Heart left ventricle (tissue), 16 donors: ENCODE results near the gene DIDO1. TPM values are rescaled to one million over a fixed set of nuclear protein-coding genes. Genes with fewer than 3 reads are reported as not detected.

ENCODE experiments used
- ATAC-seq, 4 donors: fragments of 200-7000 bp; cut with Tn5 transposase; one replicate each; pipeline ENCODE4 v1.9.1; 2020 to 2022; ENCODE audit warnings: moderate library complexity in 4 of 4, mild to moderate bottlenecking in 3 of 4, moderate number of reproducible peaks in 1 of 4
- DNase-seq, 5 donors: peaks; one replicate each; pipeline ENCODE4 v3.0.0-alpha.2; 2020
- H3K27ac ChIP-seq, 12 donors: fragments of 200-600 bp; sonication (generic) in 4 of 12; one replicate each; pipeline versions ENCODE4 v1.5.0 to v1.8.0; 2016 to 2022; ENCODE audit warnings: mild to moderate bottlenecking in 2 of 12
- H3K27me3 ChIP-seq, 9 donors: fragments of 200-600 bp; sonication (generic) in 2 of 9; one replicate each; pipeline versions ENCODE4 v1.5.1 to v1.8.0; 2016 to 2022; ENCODE audit warnings: mild to moderate bottlenecking in 3 of 9
- H3K36me3 ChIP-seq, 9 donors: fragments of 200-600 bp; sonication (generic) in 2 of 9; one replicate each; pipeline versions ENCODE4 v1.5.0 to v1.8.0; 2018 to 2022; ENCODE audit warnings: mild to moderate bottlenecking in 2 of 9
- H3K4me1 ChIP-seq, 12 donors: fragments of 200-600 bp; sonication (generic) in 4 of 12; one replicate each; pipeline versions ENCODE4 v1.5.0 to v1.8.0; 2016 to 2022; ENCODE audit warnings: mild to moderate bottlenecking in 3 of 12
- H3K4me3 ChIP-seq, 12 donors: fragments of 200-600 bp; sonication (generic) in 4 of 12; one replicate each; pipeline versions ENCODE4 v1.5.0 to v1.8.0; 2017 to 2022; ENCODE audit warnings: mild to moderate bottlenecking in 9 of 12, moderate library complexity in 4 of 12
- H3K9me3 ChIP-seq, 12 donors: fragments of 200-600 bp; sonication (generic) in 4 of 12; one replicate each; pipeline versions ENCODE4 v1.5.0 to v1.8.0; 2016 to 2022; ENCODE audit warnings: mild to moderate bottlenecking in 1 of 12
- POLR2A ChIP-seq, 2 donors: fragments of 450-650 bp; IDR thresholded peaks; one replicate each; pipeline ENCODE4 v1.6.1; 2017; ENCODE audit warnings: antibody characterized with exemption in 2 of 2, mild to moderate bottlenecking in 2 of 2, moderate library complexity in 2 of 2
- WGBS, 4 donors: extraction: QIAGEN DNeasy Blood & Tissue Kit in 2 of 4; methylation state at CpG; one replicate each; pipeline versions ENCODE4 v1.1.5 to v1.1.7; 2013 to 2018; 5-methylcytosine and 5-hydroxymethylcytosine counted together
- intact Hi-C, 10 donors: fragments of 100-400 bp; cut with DNase I; formaldehyde crosslinking; loops; one replicate each; pipeline versions ENCODE4 v1.11.1 to v1.14.2; 2022
- polyA plus RNA-seq, 2 donors: library from polyadenylated mRNA; stranded (reverse); fragments of 200-250 nt; gene quantifications; one replicate each; pipeline ENCODE4 v1.2.3, GENCODE V29; 2013
- total RNA-seq, 9 donors: library from RNA; depleted of rRNA in 2 of 9; stranded (reverse); fragments of >200 nt in 2 of 9; fragmentation: NEBNext Ultra II Directional in 3 of 9; extraction: Animal tissue kit (Norgen Biotek cat#: 25700) in 3 of 9; gene quantifications; one replicate each; pipeline versions ENCODE4 v1.1.0 to v1.2.4, GENCODE V29; 2016 to 2023
- TF ChIP-seq, protein P1 (sequence below), 12 donors: fragments of 200-600 bp; sonication (generic) in 4 of 12; IDR thresholded peaks; one replicate each; pipeline versions ENCODE4 v1.5.0 to v1.8.0; 2018 to 2022; ENCODE audit warnings: antibody characterized with exemption in 12 of 12, mild to moderate bottlenecking in 5 of 12
- donor health status: ischemic (EF 13 %, LVEDD 7.1; RV severe dilation, severe dysfunction).
- donor health status: healthy with polysubstance abuse.
- donor health status: DM: no; HTN: yes; CAD: no.
- donor health status: DM: no; HTN: no; CAD: no.
- donor health status: ischemic (EF 25% LVEDD 6.9; RV normal size, moderate dysfunction).
- donor health status: ischemic (EF 25% LVEDD 5.7; RV mildly dilated, moderate dysfunction).
- donor health status: healthy.
- donor health status: DM: yes; HTN: yes; CAD: no.
- donor health status: ischemic (EF 35%, LVEDD 5.7; RV mildly dilated, moderate dysfunction).
- donor health status: nonischemic (EF 11% LVEDD 7.7; RV severe dilation, severe dysfunction).
- donor health status: DM: yes; HTN: yes; CAD: no.
- donor health status: PGD.
- donor health status: ischemic (EF 29% LVEDD 5.4; RV normal size, mild dysfunction).
- donor health status: nonischemic (EF 23%, LVEDD 6.1; RV moderate dilation, normal function).

Gene DIDO1
- total and polyA plus RNA-seq, 11 donors: 16.5 to 46.2 (median 38.4) TPM

DNA sequence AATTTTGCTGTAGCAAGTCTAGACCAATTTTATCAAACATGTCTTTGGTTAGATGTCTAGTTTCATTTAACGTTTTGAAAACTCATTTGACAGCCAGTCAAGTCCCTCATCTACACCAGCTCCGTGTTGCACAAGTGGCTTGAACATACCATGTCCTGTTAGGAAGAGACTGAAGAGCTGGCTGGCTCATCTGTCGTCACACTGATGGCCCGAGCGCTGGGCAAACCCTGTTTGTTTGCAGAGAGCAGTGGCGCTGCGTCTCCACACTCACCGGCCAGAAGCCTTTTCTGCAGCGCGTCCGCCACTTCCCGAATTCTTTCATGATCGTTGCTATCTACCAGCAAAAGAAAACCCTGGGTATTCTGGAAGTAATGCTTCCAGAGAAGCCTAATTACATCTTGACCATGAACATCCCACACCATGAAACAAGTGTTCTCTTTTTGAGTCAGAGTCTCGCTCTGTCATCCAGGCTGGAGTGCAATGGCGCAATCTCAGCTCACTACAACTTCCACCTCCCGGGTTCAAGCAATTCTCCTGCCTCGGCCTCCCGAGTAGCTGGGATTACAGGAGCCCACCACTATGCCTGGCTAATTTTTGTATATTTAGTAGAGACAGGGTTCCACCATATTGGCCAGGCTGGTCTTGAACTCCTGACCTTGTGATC is 54.0 kb downstream of the DIDO1 start:
- intact Hi-C loops: loop anchor here in 8 of 10 donors (2.0 to 10.0 kb wide), 3 partner anchors 52 to 136 kb away; partner anchors contain the start of genes BHLHE23 (in 2 of the 8) and DIDO1 (in 2 of the 8)
- no peak for ATAC-seq

DNA sequence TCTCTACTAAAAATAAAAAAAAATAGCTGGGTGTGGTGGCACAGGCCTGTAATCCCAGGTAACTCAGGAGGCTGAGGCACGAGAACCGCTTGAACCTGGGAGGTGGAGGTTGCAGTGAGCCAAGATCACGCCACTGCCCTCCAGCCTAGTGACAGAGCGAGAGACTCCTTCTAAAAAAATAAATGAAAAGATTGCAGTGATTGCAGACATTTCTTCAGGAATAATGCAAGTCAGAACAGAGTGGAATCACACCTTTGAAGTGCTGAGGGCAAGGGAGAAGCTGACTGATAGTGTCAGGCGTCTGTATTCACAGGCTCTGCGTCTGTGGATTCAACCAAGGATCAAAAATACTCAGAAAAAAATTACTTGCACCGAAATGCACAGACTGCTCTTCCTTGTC is 62.1 kb downstream of the DIDO1 start:
- WGBS, 4 donors: 85 to 94% (median 91%) methylated on average over 7 of the region's 7 CpGs
- H3K27me3 ChIP-seq: no peaks in the 10 kb centered on the region
- peaks cover 0 to 21% (median 12%) of the 10 kb centered on the region in 12 donors for H3K4me1 ChIP-seq
- no peak overlapping the region for H3K27ac ChIP-seq
- H3K9me3 ChIP-seq: no peaks in the 10 kb centered on the region
- no peak for TF ChIP-seq POLR2A (IDR thresholded peaks at IDR 0.05)
- TF ChIP-seq, protein P1, sequence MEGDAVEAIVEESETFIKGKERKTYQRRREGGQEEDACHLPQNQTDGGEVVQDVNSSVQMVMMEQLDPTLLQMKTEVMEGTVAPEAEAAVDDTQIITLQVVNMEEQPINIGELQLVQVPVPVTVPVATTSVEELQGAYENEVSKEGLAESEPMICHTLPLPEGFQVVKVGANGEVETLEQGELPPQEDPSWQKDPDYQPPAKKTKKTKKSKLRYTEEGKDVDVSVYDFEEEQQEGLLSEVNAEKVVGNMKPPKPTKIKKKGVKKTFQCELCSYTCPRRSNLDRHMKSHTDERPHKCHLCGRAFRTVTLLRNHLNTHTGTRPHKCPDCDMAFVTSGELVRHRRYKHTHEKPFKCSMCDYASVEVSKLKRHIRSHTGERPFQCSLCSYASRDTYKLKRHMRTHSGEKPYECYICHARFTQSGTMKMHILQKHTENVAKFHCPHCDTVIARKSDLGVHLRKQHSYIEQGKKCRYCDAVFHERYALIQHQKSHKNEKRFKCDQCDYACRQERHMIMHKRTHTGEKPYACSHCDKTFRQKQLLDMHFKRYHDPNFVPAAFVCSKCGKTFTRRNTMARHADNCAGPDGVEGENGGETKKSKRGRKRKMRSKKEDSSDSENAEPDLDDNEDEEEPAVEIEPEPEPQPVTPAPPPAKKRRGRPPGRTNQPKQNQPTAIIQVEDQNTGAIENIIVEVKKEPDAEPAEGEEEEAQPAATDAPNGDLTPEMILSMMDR (IDR thresholded peaks at IDR 0.05): no peak
- DNase-seq (no peak), ATAC-seq (no peak)
- intact Hi-C loops: loop anchor here in 2 of 10 donors (5.0 kb wide), 2 partner anchors 38 to 63 kb away; partner anchors contain the start of gene DIDO1 (in 1 of the 2)
- H3K36me3 ChIP-seq: no peaks in the 10 kb centered on the region
- no peak overlapping the region for H3K4me3 ChIP-seq

More for the DNA sequence above, 54.0 kb downstream of the DIDO1 start:
- WGBS, 4 donors: 78 to 86% (median 80%) methylated on average over 18 of the region's 18 CpGs
- Histone ChIP-seq H3K27ac (no peak overlapping the region), H3K36me3 (no peaks in the 10 kb centered on the region), H3K9me3 (peaks cover 0 to 6% (median 0%) of the 10 kb centered on the region in 12 donors), H3K4me3 (no peak overlapping the region), H3K27me3 (no peaks in the 10 kb centered on the region), H3K4me1 (peaks cover 6 to 28% (median 18%) of the 10 kb centered on the region in 12 donors)
- no peak for DNase-seq
- TF ChIP-seq, protein P1 (IDR thresholded peaks at IDR 0.05): no peak
- no peak for TF ChIP-seq POLR2A (IDR thresholded peaks at IDR 0.05)

DNA sequence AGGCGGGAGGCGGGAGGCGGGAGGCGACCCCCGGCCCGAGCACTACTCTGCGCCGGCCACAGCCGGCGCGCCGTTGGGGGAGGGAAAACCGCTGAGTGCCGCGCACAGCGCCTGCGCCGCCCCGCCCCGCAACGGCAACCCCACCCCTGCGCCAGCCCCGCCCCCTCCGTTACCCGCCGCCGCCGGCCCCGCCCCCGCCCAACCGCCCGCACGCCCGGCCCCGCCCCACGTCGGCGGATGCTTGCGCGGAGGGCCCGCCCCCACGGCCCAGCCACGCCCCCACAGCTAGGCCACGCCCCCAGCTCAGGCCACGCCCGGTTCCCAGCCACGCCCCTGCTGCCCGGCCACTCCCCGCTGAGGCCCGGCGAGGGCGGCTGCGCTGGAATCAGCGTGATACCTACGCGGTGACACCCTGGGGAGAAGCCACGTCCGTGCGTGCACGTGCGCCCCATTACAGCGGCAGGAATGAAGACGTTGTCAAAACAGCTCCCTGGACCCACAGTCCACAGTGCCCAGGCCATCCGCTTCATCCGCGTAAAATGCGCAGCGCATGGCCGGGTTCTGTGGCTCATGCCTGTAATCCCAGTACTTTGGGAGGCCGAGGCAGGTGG is 64.5 kb downstream of the DIDO1 start, which contains the start of gene TCFL5:
TSS of gene TCFL5 (minus strand) at position 97 of the 611 bp plus-strand sequence. CDS start 152 bp downstream, outside the sequence.
- H3K27me3 ChIP-seq: no peaks in the 10 kb centered on the region
- TF ChIP-seq POLR2A (IDR thresholded peaks at IDR 0.05): peak in 1 of 2 donors; percentile 20
- TF ChIP-seq, protein P1 (IDR thresholded peaks at IDR 0.05): no peak
- H3K4me3 ChIP-seq: peak within 1 kb of the TSS in 11 of 12 donors; percentile 14 to 66 (median 50)
- H3K36me3 ChIP-seq: peaks cover 0 to 12% (median 6%) of the 10 kb centered on the region in 9 donors
- ATAC-seq: peak; percentile 84 to 98 (median 98)
- intact Hi-C loops: loop anchor here in 2 of 10 donors (5.0 kb wide), 2 partner anchors 40 to 65 kb away; partner anchors contain the start of gene DIDO1 (in 1 of the 2)
- peaks cover 0 to 21% (median 12%) of the 10 kb centered on the region in 12 donors for H3K4me1 ChIP-seq
- peak; percentile 89 to 97 (median 90) for DNase-seq
- H3K27ac ChIP-seq: peak within 1 kb of the TSS in 6 of 12 donors; percentile 32 to 72 (median 42)
- WGBS, 4 donors: 9 to 34% (median 17%) methylated on average over 17 to 70 of the region's 70 CpGs
- H3K9me3 ChIP-seq: no peaks in the 10 kb centered on the region
